ENCODE data around the gene RBMY1E. TPM values are rescaled to one million over a fixed set of nuclear protein-coding genes. Genes with fewer than 3 reads are reported as not detected.
"Not testable (repeated sequence)": the region's sequence is repeated elsewhere in the genome, so short reads cannot be mapped to it uniquely, and the experiment has no call there.

Gene RBMY1E
- total RNA-seq: not detected

GRCh38 chrY:21917932-21918331 is at the start of gene RBMY1E:
Gene RBMY1E (minus strand): TSS chrY:21918032. CDS start chrY:21916054, 1,978 bp downstream.
- H3K27ac ChIP-seq; H3K9me3 ChIP-seq; H3K36me3 ChIP-seq; DNase-seq; H3K27me3 ChIP-seq; H3K4me3 ChIP-seq; H3K4me1 ChIP-seq; intact Hi-C loops (cut with DNase I): not testable (repeated sequence)
- no CpG with 5 or more reads among the region's 29 CpGs for WGBS, 2 donors

GRCh38 chrY:21894426-21894825 is 23.4 kb downstream of the RBMY1E start, which contains the start of gene RBMY1D:
Gene RBMY1D (minus strand): TSS chrY:21894526. CDS start chrY:21892513, 2,013 bp downstream.
- H3K27ac ChIP-seq; H3K4me1 ChIP-seq; DNase-seq; H3K36me3 ChIP-seq; intact Hi-C loops (cut with DNase I); H3K4me3 ChIP-seq; H3K27me3 ChIP-seq; H3K9me3 ChIP-seq: not testable (repeated sequence)
- WGBS, 2 donors: no CpG with 5 or more reads among the region's 28 CpGs

GRCh38 chrY:21869407-21870076 is 48.3 kb downstream of the RBMY1E start:
- WGBS, 2 donors: no CpG with 5 or more reads among the region's 5 CpGs
- H3K36me3 ChIP-seq; H3K9me3 ChIP-seq; H3K27me3 ChIP-seq; H3K4me1 ChIP-seq; H3K27ac ChIP-seq; intact Hi-C loops (cut with DNase I); H3K4me3 ChIP-seq; DNase-seq: not testable (repeated sequence)

Other genes starting within 250 kb of the RBMY1E start
- not detected for gene RBMY1D, start 23.5 kb downstream of the RBMY1E start, total RNA-seq